Nephron progenitor cell (in vitro differentiated cells): ENCODE measurements around the gene TRIM40.

Source experiments
- DNase-seq: peaks from one replicate; pipeline ENCODE4 v3.0.0; 2021
- H3K27ac Mint-ChIP-seq: 2 replicates; pipeline ENCODE4 v1.8.0; 2021; ENCODE audit warnings: mild to moderate bottlenecking, moderate library complexity, mixed read lengths
- H3K27me3 Mint-ChIP-seq: 2 replicates; pipeline ENCODE4 v1.8.0; 2021; ENCODE audit warnings: mild to moderate bottlenecking, low read depth, mixed read lengths; ENCODE audit not compliant: poor library complexity
- H3K36me3 Mint-ChIP-seq: 2 replicates; pipeline ENCODE4 v1.8.0; 2021; ENCODE audit warnings: low read depth, mixed read lengths
- H3K4me1 Mint-ChIP-seq: 2 replicates; pipeline ENCODE4 v1.8.0; 2021; ENCODE audit warnings: mixed read lengths
- H3K4me3 Mint-ChIP-seq: 2 replicates; pipeline ENCODE4 v1.8.0; 2021; ENCODE audit warnings: mild to moderate bottlenecking, moderate library complexity, mixed read lengths
- H3K9me3 Mint-ChIP-seq: 2 replicates; pipeline ENCODE4 v1.8.0; 2021; ENCODE audit warnings: mild to moderate bottlenecking, moderate library complexity, mixed read lengths
- CTCF ChIP-seq: fragments of 200-600 bp; sonication (generic); IDR thresholded peaks from 2 replicates; pipeline ENCODE4 v1.5.0; 2021; ENCODE audit warnings: antibody characterized with exemption

Gene TRIM40

GRCh38 chr6:30150671-30151395 is 14.9 kb downstream of the TRIM40 start:
- DNase-seq, result no peak
- Mint-ChIP-seq H3K27me3 (peaks cover 27% of the 10 kb centered on the region), H3K4me1 (no peaks in the 10 kb centered on the region), H3K27ac (no peak overlapping the region), H3K4me3 (no peak overlapping the region), H3K9me3 (no peaks in the 10 kb centered on the region), H3K36me3 (no peaks in the 10 kb centered on the region)
- no peak for TF ChIP-seq CTCF

- no peak overlapping the region for H3K4me3 Mint-ChIP-seq
- H3K27ac Mint-ChIP-seq, result no peak overlapping the region
- H3K4me1 Mint-ChIP-seq, result peaks cover 4% of the 10 kb centered on the region
- H3K36me3 Mint-ChIP-seq, result no peaks in the 10 kb centered on the region
- peaks cover 30% of the 10 kb centered on the region for H3K27me3 Mint-ChIP-seq
- no peak for TF ChIP-seq CTCF
- H3K9me3 Mint-ChIP-seq, result no peaks in the 10 kb centered on the region
- DNase-seq, result no peak
Observed at GRCh38 chr6:30151580-30151979, 15.6 kb downstream of the TRIM40 start.

- Mint-ChIP-seq H3K9me3 (no peaks in the 10 kb centered on the region), H3K4me3 (no peak overlapping the region), H3K27me3 (peaks cover 30% of the 10 kb centered on the region), H3K27ac (peak overlapping the region; percentile 41), H3K4me1 (peaks cover 4% of the 10 kb centered on the region), H3K36me3 (no peaks in the 10 kb centered on the region)
- DNase-seq, result no peak
- no peak for TF ChIP-seq CTCF
Observed at GRCh38 chr6:30152016-30152673, 16.2 kb downstream of the TRIM40 start.

- H3K4me1 Mint-ChIP-seq, result peaks cover 4% of the 10 kb centered on the region
- H3K9me3 Mint-ChIP-seq, result no peaks in the 10 kb centered on the region
- H3K27me3 Mint-ChIP-seq, result peaks cover 36% of the 10 kb centered on the region
- H3K36me3 Mint-ChIP-seq, result no peaks in the 10 kb centered on the region
- no peak for TF ChIP-seq CTCF
- no peak for DNase-seq
- no peak overlapping the region for H3K27ac Mint-ChIP-seq
- no peak overlapping the region for H3K4me3 Mint-ChIP-seq
Observed at GRCh38 chr6:30152910-30153610, 17.1 kb downstream of the TRIM40 start.

- peaks cover 42% of the 10 kb centered on the region for H3K27me3 Mint-ChIP-seq
- no peaks in the 10 kb centered on the region for H3K9me3 Mint-ChIP-seq
- TF ChIP-seq CTCF, result no peak
- no peak overlapping the region for H3K27ac Mint-ChIP-seq
- H3K4me1 Mint-ChIP-seq, result peaks cover 4% of the 10 kb centered on the region
- no peak overlapping the region for H3K4me3 Mint-ChIP-seq
- DNase-seq, result no peak
- no peaks in the 10 kb centered on the region for H3K36me3 Mint-ChIP-seq
Observed at GRCh38 chr6:30154061-30154460, 18.1 kb downstream of the TRIM40 start.
